Naive thymus-derived CD4-positive, alpha-beta T cell (primary cell): Measurements from ENCODE around the gene PLEKHJ1. TPM values are rescaled to one million over a fixed set of nuclear protein-coding genes. Genes with fewer than 3 reads are reported as not detected.

Experiments
- ATAC-seq: fragments of 150-1000 bp; cut with Tn5 transposase; 2 replicates; pipeline ENCODE4 v1.10.0; 2021; ENCODE audit warnings: mild to moderate bottlenecking, moderate library complexity
- CTCF ChIA-PET: fragments of 350-600 bp; sonication (Branson Sonifier 250); formaldehyde crosslinking; loops from one replicate; lab custom pipeline; 2021; ENCODE audit warnings: antibody characterized with exemption; lab: Charles Lee
- POLR2A ChIA-PET: fragments of 350-600 bp; sonication (Branson Sonifier 250); formaldehyde crosslinking; loops from one replicate; lab custom pipeline; 2021; ENCODE audit warnings: antibody characterized with exemption, inconsistent platforms; lab: Charles Lee
- DNase-seq, 9 donors: peaks; one replicate each; pipeline versions ENCODE4 v3.0.0 to v3.0.0-alpha.2; 2020 to 2022; ENCODE audit warnings: mixed read lengths in 1 of 9
- H3K27ac ChIP-seq: one replicate; pipeline ENCODE4 v1.7.0; 2013; ENCODE audit warnings: mild to moderate bottlenecking, low read depth, low read length, moderate library complexity
- H3K27me3 ChIP-seq, 2 donors: one replicate each; pipeline ENCODE4 v1.7.0; 2013; ENCODE audit warnings: low read length in 2 of 2, mild to moderate bottlenecking in 2 of 2, moderate library complexity in 2 of 2; ENCODE audit not compliant: control insufficient read depth in 2 of 2, insufficient read depth in 2 of 2
- H3K36me3 ChIP-seq, 3 experiments: 1 replicate in 2 of 3; 2 replicates in 1 of 3; pipeline ENCODE4 v1.7.0; 2013; ENCODE audit warnings: low read length in 3 of 3, mild to moderate bottlenecking in 3 of 3, moderate library complexity in 1 of 3; ENCODE audit not compliant: insufficient read depth in 3 of 3, control insufficient read depth in 2 of 3
- H3K4me1 ChIP-seq, 2 donors: one replicate each; pipeline ENCODE4 v1.7.0; 2013; ENCODE audit warnings: low read length in 2 of 2, mild to moderate bottlenecking in 2 of 2, moderate library complexity in 1 of 2; ENCODE audit not compliant: control insufficient read depth in 2 of 2, insufficient read depth in 2 of 2
- H3K4me3 ChIP-seq: 2 replicates; pipeline ENCODE4 v1.7.0; 2013; ENCODE audit warnings: mild to moderate bottlenecking, low read length
- H3K9me3 ChIP-seq, 3 experiments: 1 replicate in 2 of 3; 2 replicates in 1 of 3; pipeline ENCODE4 v1.7.0; 2013; ENCODE audit warnings: low read length in 3 of 3; ENCODE audit not compliant: control insufficient read depth in 2 of 3
- H3K27ac Mint-ChIP-seq, 9 donors: one replicate each; pipeline ENCODE4 v1.8.0; 2020 to 2022; ENCODE audit warnings: mixed read lengths in 9 of 9, mild to moderate bottlenecking in 8 of 9, moderate library complexity in 5 of 9, inconsistent platforms in 2 of 9
- H3K27me3 Mint-ChIP-seq, 5 donors: one replicate each; pipeline ENCODE4 v1.8.0; 2021 to 2022; ENCODE audit warnings: mixed read lengths in 5 of 5, mild to moderate bottlenecking in 1 of 5
- H3K36me3 Mint-ChIP-seq, 5 donors: one replicate each; pipeline ENCODE4 v1.8.0; 2020 to 2022; ENCODE audit warnings: mixed read lengths in 5 of 5, mild to moderate bottlenecking in 3 of 5, inconsistent platforms in 1 of 5
- H3K4me1 Mint-ChIP-seq, 7 donors: one replicate each; pipeline ENCODE4 v1.8.0; 2020 to 2022; ENCODE audit warnings: mixed read lengths in 7 of 7, mild to moderate bottlenecking in 3 of 7, inconsistent platforms in 1 of 7
- H3K4me3 Mint-ChIP-seq, 10 donors: one replicate each; pipeline ENCODE4 v1.8.0; 2020 to 2022; ENCODE audit warnings: mild to moderate bottlenecking in 10 of 10, mixed read lengths in 10 of 10, moderate library complexity in 6 of 10, inconsistent platforms in 2 of 10
- H3K9me3 Mint-ChIP-seq, 11 donors: one replicate each; pipeline ENCODE4 v1.8.0; 2020 to 2022; ENCODE audit warnings: mixed read lengths in 11 of 11, mild to moderate bottlenecking in 4 of 11, inconsistent platforms in 1 of 11, moderate library complexity in 1 of 11
- intact Hi-C, 2 donors: fragments of 100-400 bp; cut with micrococcal nuclease; formaldehyde crosslinking; loops; one replicate each; pipeline ENCODE4 v1.15.1; 2023
- polyA plus RNA-seq, 2 donors: library from polyadenylated mRNA; unstranded; fragments of 300-500 nt; fragmentation: Illumina TruSeq; gene quantifications; one replicate each; pipeline ENCODE4 v1.2.3, GENCODE V29; 2021
- total RNA-seq, 6 experiments: library from RNA in 5 of 6; stranded (reverse) in 5 of 6; gene quantifications; 1 replicate in 5 of 6; 2 replicates in 1 of 6; pipeline ENCODE4 v1.2.3 and lab custom pipeline; 2021 to 2026

The PLEKHJ1 gene
- total and polyA plus RNA-seq, 7 experiments from 2014 or later: 32.9 to 123 (median 51.3) TPM

- intact Hi-C loops: loop anchor here in 1 of 2 donors (10.0 kb wide), 1 partner anchor 344 kb away; no protein-coding TSS in a partner anchor
- Histone ChIP-seq H3K4me3 (peak overlapping the region; percentile 96), H3K36me3 (peaks cover 0 to 34% (median 12%) of the 10 kb centered on the region in 3 experiments), H3K9me3 (no peaks in the 10 kb centered on the region), H3K27ac (peak overlapping the region; percentile 87), H3K4me1 (peaks cover 32 to 35% of the 10 kb centered on the region in 2 donors), H3K27me3 (no peaks in the 10 kb centered on the region)
- Mint-ChIP-seq H3K27me3 (no peaks in the 10 kb centered on the region), H3K4me1 (peaks cover 29 to 61% (median 40%) of the 10 kb centered on the region in 7 donors), H3K27ac (peak overlapping the region in 8 of 9 donors; percentile 46 to 89 (median 86)), H3K4me3 (peak overlapping the region; percentile 86 to 96 (median 91)), H3K36me3 (peaks cover 0 to 21% (median 7%) of the 10 kb centered on the region in 5 donors), H3K9me3 (peaks cover 0 to 3% (median 0%) of the 10 kb centered on the region in 11 donors)
- ATAC-seq: peak; percentile 37
- POLR2A ChIA-PET: interaction anchor here (0.6 to 7.2 kb wide), 25 partner anchors 9 to 1418 kb away, joined by 3 to 135 read pairs (median 5); partner anchors contain the start of genes AMH, GADD45B, JSRP1 and PEAK3
- CTCF ChIA-PET: interaction anchor here (0.5 to 1.8 kb wide), 5 partner anchors 13 to 555 kb away, joined by 3 to 13 read pairs (median 3); partner anchors contain the start of gene PLEKHJ1
- peak; percentile 59 to 77 (median 65) for DNase-seq
Observed at GRCh38 chr19:2270423-2271233, 34.5 kb upstream of the PLEKHJ1 start.

GRCh38 chr19:2270157-2270422 is 34.0 kb upstream of the PLEKHJ1 start:
- Mint-ChIP-seq H3K36me3 (peaks cover 0 to 21% (median 7%) of the 10 kb centered on the region in 5 donors), H3K4me1 (peaks cover 29 to 58% (median 39%) of the 10 kb centered on the region in 7 donors), H3K9me3 (peaks cover 0 to 3% (median 0%) of the 10 kb centered on the region in 11 donors), H3K27me3 (no peaks in the 10 kb centered on the region), H3K27ac (peak overlapping the region; percentile 72 to 94 (median 88)), H3K4me3 (peak overlapping the region; percentile 86 to 96 (median 90))
- ChIA-PET CTCF (interaction anchor here (0.5 to 1.2 kb wide), 2 partner anchors 12 to 555 kb away, joined by 3 read pairs; no protein-coding TSS in a partner anchor), POLR2A (interaction anchor here (0.6 to 7.2 kb wide), 25 partner anchors 8 to 1419 kb away, joined by 3 to 135 read pairs (median 5); partner anchors contain the start of genes AMH, GADD45B, JSRP1 and PLEKHJ1)
- intact Hi-C loops: loop anchor here in 1 of 2 donors (10.0 kb wide), 1 partner anchor 345 kb away; no protein-coding TSS in a partner anchor
- Histone ChIP-seq H3K9me3 (no peaks in the 10 kb centered on the region), H3K36me3 (peaks cover 0 to 34% (median 12%) of the 10 kb centered on the region in 3 experiments), H3K4me3 (peak overlapping the region; percentile 96), H3K27ac (peak overlapping the region; percentile 87), H3K27me3 (no peaks in the 10 kb centered on the region), H3K4me1 (peaks cover 32 to 35% of the 10 kb centered on the region in 2 donors)
- DNase-seq: peak in 1 of 9 donors; percentile 64
- no peak for ATAC-seq

- ATAC-seq: peak; percentile 90
- Histone ChIP-seq H3K4me1 (peaks cover 32 to 35% of the 10 kb centered on the region in 2 donors), H3K9me3 (no peaks in the 10 kb centered on the region), H3K36me3 (peaks cover 0 to 34% (median 12%) of the 10 kb centered on the region in 3 experiments), H3K4me3 (peak overlapping the region; percentile 96), H3K27me3 (no peaks in the 10 kb centered on the region), H3K27ac (peak overlapping the region; percentile 87)
- intact Hi-C loops: loop anchor here (1.0 to 10.0 kb wide), 8 partner anchors 11 to 345 kb away; partner anchors contain the start of genes PLEKHJ1 (in 2 of the 2), SF3A2 (in 2 of the 2), AP3D1 (in 1 of the 2) and GADD45B (in 1 of the 2)
- no peaks in the 10 kb centered on the region for H3K27me3 Mint-ChIP-seq
- ChIA-PET CTCF (interaction anchor here (0.5 to 1.2 kb wide), 2 partner anchors 12 to 556 kb away, joined by 3 read pairs; no protein-coding TSS in a partner anchor), POLR2A (interaction anchor here (0.6 to 7.2 kb wide), 22 partner anchors 8 to 1420 kb away, joined by 3 to 135 read pairs (median 5); partner anchors contain the start of genes AMH, GADD45B, JSRP1 and PLEKHJ1)
- H3K4me3 Mint-ChIP-seq: peak overlapping the region; percentile 86 to 96 (median 90)
- peaks cover 0 to 21% (median 5%) of the 10 kb centered on the region in 5 donors for H3K36me3 Mint-ChIP-seq
- peak overlapping the region; percentile 72 to 94 (median 89) for H3K27ac Mint-ChIP-seq
- DNase-seq: peak; percentile 98 to 100 (median 99)
- H3K4me1 Mint-ChIP-seq: peaks cover 29 to 53% (median 35%) of the 10 kb centered on the region in 7 donors
- peaks cover 0 to 3% (median 0%) of the 10 kb centered on the region in 11 donors for H3K9me3 Mint-ChIP-seq
Observed at GRCh38 chr19:2269244-2270156, 33.4 kb upstream of the PLEKHJ1 start.

- Mint-ChIP-seq H3K36me3 (peaks cover 0 to 15% (median 5%) of the 10 kb centered on the region in 5 donors), H3K4me1 (peaks cover 22 to 46% (median 29%) of the 10 kb centered on the region in 7 donors), H3K27ac (peak overlapping the region in 8 of 9 donors; percentile 8 to 94 (median 87)), H3K4me3 (peak overlapping the region; percentile 86 to 96 (median 90)), H3K27me3 (no peaks in the 10 kb centered on the region), H3K9me3 (peaks cover 0 to 3% (median 0%) of the 10 kb centered on the region in 11 donors)
- intact Hi-C loops: loop anchor here (1.0 to 5.0 kb wide), 7 partner anchors 11 to 208 kb away; partner anchors contain the start of genes PLEKHJ1 (in 2 of the 2), SF3A2 (in 2 of the 2), AP3D1 (in 1 of the 2) and GADD45B (in 1 of the 2)
- Histone ChIP-seq H3K36me3 (peaks cover 0 to 34% (median 12%) of the 10 kb centered on the region in 3 experiments), H3K27ac (peak overlapping the region; percentile 79), H3K27me3 (no peaks in the 10 kb centered on the region), H3K4me3 (peak overlapping the region; percentile 72), H3K9me3 (no peaks in the 10 kb centered on the region), H3K4me1 (peaks cover 26 to 29% of the 10 kb centered on the region in 2 donors)
- ChIA-PET POLR2A (interaction anchor here (1.0 to 7.1 kb wide), 4 partner anchors 10 to 35 kb away, joined by 3 to 37 read pairs (median 12); no protein-coding TSS in a partner anchor), CTCF (no interaction called here)
- ATAC-seq: no peak
- DNase-seq: no peak
Observed at GRCh38 chr19:2268861-2269243, 32.7 kb upstream of the PLEKHJ1 start.

- Histone ChIP-seq H3K4me3 (peak overlapping the region; percentile 72), H3K27ac (peak overlapping the region; percentile 79), H3K9me3 (no peaks in the 10 kb centered on the region), H3K27me3 (no peaks in the 10 kb centered on the region), H3K36me3 (peaks cover 0 to 34% (median 12%) of the 10 kb centered on the region in 3 experiments), H3K4me1 (peaks cover 24 to 26% of the 10 kb centered on the region in 2 donors)
- peaks cover 0 to 3% (median 0%) of the 10 kb centered on the region in 11 donors for H3K9me3 Mint-ChIP-seq
- CTCF ChIA-PET: no interaction called here
- no peak for ATAC-seq
- H3K36me3 Mint-ChIP-seq: peaks cover 0 to 11% (median 5%) of the 10 kb centered on the region in 5 donors
- no peak for DNase-seq
- intact Hi-C loops: loop anchor here in 1 of 2 donors (2.0 to 5.0 kb wide), 2 partner anchors 60 to 209 kb away; partner anchors contain the start of genes GADD45B, LSM7 and SPPL2B
- H3K4me3 Mint-ChIP-seq: peak overlapping the region; percentile 75 to 96 (median 90)
- no peaks in the 10 kb centered on the region for H3K27me3 Mint-ChIP-seq
- peak overlapping the region; percentile 8 to 94 (median 76) for H3K27ac Mint-ChIP-seq
- peaks cover 18 to 44% (median 26%) of the 10 kb centered on the region in 7 donors for H3K4me1 Mint-ChIP-seq
- POLR2A ChIA-PET: interaction anchor here (1.0 to 7.1 kb wide), 4 partner anchors 10 to 35 kb away, joined by 3 to 37 read pairs (median 12); no protein-coding TSS in a partner anchor
Observed at GRCh38 chr19:2268480-2268830, 32.3 kb upstream of the PLEKHJ1 start.
